HG03558 (cell line): Measurements from ENCODE around the gene DNER.
"Not testable (repeated sequence)": the region's sequence is repeated elsewhere in the genome, so short reads cannot be mapped to it uniquely, and the experiment has no call there.

Experiments
- ATAC-seq: cut with Tn5 transposase; IDR thresholded peaks from one replicate; pipeline ENCODE4 v1.9.1; 2021; ENCODE audit warnings: moderate number of reproducible peaks; ENCODE audit not compliant: unreplicated experiment; ENCODE audit errors: extremely low read depth

DNER gene

GRCh38 chr2:229718057-229718456 is 3.7 kb upstream of the DNER start:
- no peak for ATAC-seq

DNA sequence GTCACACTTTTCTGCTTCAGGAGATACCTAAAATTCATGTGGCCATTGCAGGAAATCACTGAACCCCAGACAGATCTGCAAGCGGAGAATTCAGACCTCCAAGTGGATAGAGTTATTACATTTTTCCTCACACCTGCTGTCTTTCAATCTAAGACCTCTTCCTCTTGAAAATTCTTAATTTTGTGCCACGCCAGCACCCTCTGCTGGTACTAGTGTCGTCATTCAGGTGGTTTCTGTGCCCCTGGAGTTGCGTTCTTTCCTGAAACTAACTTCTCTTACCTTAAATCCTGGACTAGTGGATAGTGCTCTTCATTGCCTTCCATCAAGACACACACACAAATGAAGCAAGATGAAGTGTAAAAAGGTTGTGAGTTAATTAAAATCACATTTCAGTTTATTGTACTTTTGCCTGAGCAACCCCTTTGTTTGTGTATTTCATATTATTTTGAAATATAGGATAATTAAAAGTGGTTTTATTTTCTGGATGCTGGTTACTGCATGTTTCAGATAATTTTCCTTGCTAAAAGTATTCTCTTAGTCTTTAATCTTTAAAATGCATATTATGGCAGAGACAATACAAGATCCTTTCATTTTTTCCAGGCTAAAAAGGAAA is 1.6 kb upstream of the DNER start:
- ATAC-seq = no peak

GRCh38 chr2:229714736-229715541 is 584 bp upstream of the DNER start:
- ATAC-seq = no peak

DNA sequence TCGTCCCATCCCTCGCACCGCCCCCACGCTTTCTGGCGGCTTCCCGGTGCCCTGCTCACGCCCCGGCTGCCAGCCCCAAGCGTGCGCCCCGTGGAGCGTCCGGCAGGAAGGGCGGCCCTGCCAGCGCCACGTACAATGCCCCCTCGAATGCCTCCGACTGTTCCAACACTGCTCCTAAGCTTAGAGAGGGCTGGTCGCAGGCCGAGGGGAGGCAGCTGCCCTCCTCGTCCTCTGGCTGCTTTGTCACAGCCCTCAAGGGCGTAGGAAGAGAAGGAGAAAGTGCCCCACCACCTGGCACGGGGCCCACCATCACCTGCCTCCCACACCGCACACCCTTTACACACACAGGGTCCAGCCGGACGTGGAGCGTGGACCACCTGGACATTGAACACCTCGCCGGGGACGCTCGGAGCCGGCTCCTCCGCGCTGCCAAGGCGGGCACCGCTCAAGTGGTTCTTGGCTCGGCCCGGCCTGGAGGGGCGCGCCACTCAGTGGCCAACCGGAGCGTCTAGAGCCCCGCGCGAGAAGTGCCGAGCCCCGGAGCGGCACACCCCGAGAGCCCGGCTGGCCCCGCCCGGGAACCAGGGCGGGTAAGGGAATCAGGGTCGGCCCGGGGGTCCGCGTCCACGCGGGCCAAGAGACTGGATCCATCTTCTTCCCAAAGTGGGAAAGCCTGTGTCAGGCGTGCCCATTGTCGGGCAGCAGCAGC is 830 bp downstream of the DNER start:
- peak; percentile 5 for ATAC-seq

DNA sequence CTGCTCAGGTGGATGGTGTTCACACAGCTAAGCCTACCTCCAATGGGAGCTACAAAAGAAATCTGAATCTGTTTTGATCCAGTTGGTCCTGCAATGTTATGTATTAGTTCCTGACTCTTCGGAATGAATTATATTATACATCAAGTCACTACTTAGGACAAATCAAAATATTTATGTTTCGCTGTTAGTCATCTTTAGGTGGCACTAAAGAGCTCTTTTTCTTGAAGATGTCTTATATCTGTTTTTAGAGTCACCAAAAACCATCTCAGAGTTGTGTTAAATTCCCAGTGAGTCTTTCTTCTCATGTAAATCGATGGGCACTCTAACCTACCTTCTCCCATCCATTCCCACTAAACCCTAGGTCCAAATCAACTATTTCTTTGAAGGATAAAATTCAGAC is 2.2 kb downstream of the DNER start:
- no peak for ATAC-seq

DNA sequence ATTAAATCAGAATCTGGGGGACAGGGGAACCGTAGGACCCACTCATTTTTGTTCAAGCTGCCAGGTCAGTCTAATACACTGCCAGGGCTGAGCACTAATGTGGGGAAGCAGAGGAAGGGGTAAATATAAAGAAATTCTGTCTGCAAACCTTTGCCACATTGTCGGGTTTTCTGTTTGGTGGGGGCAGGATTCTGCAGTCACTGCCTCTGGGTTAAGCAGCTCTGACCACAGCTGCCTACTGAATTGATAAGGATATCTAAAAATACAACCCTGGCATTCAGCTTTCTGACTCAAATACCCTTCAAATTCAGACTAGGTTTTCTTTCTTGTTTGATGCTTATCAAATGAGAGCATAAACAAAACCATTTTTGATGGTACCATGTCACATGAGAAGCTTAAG is 6.0 kb downstream of the DNER start:
- no peak for ATAC-seq

DNA sequence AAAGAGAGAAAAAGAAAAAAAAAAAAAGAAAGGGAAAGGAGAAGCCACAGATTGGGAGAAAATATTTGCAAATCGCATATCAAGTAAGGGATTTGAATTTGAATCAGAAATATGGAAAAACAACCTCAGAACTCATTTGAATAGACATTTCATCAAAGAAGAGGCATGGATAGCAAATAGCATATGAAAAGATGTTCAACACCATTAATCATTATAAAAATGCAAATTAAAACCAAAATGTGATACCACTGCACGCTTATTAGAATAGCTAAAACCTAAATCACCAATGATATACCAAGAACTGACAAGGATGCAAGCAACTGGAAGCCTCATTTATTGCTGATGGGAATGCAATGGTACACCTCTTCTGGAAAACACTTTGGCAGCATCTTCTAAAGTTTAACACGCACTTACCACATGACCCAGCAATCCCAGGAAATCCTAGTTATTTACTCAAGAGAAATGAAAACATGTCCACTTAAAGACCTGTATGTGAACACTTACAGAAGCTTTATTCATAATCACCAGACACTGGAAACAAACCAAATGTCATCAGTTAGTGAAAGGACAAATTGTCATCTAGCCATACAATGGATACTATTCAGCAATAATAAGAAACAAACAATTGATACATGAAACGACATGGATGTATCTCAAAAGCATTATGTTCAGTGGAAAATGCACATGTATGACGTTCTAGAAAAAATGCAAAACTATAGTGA is 10.3 kb downstream of the DNER start:
- ATAC-seq = no peak

DNA sequence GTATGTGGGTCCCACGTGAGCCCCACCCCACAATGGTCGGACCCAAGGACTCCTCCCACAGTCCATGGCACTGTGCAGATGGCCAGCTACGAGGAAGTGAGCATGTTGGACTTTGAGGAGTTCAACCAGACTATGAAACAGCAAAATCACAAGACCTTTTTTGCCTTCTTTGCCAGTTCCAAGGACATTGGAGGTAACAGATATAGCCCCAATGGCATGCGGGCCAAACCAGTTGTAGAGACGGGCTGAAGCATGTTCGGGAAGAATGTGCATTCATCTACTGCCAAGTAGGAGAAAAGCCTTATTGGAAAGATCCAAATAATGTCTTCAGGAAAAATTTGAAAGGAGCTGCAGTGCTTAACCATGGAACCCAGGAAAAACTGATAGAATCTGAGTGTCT is 12.6 kb downstream of the DNER start:
- ATAC-seq = no peak

DNA sequence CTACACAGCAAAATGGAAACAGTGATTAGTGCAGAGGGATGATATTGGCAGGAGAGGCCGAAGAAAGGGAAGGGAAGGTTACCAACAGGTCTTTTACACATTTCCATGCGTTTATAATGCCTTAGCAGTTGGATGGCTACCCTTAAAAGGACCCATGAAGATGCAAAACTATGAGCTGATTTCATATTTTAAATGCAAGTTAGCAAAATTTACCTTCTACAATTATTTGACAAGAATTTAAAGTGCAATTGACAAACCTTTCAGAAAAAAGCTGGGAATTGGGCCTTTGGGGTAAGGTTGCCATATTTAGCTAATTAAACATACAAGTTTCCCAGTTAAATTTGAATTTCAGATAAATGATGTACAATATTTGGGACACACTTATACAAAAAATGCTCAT is 13.3 kb downstream of the DNER start:
- ATAC-seq = no peak

DNA sequence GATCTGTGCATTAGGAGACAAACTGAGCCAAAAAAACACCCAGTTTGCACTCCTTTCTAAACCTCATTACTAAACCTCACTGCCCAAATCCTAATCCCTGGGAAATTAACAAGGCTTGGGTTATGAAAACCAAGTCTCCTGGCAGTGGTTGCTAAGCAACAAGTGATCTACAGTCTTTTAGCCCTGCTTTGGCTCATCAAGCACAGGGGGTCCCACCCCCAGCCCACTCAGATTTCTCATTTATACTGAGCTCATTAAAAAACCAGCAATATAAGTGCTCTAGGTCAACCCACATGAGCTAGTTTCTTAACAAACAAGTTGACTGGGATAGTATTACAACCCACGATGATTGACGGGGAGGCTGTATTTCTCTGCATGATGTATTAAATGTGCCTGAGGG is 18.4 kb downstream of the DNER start:
- ATAC-seq = no peak

DNA sequence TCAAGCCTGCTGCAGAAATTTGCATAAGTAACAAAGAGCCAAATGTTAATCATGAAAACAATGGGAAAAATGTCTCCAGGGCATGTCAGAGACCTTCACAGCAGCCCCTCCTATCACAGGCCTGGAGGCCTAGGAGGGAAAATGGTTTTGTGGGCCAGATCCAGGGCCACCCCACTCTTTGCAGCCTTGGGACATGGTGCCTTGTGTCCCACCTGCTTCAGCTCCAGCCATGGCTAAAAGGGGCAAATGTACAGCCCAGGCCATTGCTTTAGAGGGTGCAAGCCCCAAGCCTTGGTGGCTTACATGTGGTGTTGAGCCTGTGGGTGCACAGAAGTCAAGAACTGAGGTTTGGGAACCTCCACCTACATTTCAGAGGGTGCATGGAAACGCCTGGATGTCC is 20.5 kb downstream of the DNER start:
- ATAC-seq = not testable (repeated sequence)

DNA sequence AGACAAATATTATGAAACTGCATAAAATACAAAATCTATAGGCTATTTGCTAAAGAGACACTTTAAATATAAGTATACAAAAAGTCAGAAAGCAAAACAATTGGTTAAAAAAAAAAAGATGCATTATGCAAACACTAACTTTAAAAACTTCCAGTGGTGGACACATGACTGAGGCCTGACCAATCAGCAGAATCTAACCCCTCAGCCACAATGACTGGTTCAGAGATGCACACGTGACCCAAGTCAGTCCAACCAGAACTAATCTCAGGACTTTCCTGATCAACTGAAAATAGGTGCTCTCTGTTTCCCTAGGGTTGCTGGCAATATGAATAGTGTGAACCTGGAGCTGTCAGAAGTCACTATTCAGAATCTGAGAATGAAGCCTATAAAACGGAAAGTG is 22.7 kb downstream of the DNER start:
- ATAC-seq = no peak

DNA sequence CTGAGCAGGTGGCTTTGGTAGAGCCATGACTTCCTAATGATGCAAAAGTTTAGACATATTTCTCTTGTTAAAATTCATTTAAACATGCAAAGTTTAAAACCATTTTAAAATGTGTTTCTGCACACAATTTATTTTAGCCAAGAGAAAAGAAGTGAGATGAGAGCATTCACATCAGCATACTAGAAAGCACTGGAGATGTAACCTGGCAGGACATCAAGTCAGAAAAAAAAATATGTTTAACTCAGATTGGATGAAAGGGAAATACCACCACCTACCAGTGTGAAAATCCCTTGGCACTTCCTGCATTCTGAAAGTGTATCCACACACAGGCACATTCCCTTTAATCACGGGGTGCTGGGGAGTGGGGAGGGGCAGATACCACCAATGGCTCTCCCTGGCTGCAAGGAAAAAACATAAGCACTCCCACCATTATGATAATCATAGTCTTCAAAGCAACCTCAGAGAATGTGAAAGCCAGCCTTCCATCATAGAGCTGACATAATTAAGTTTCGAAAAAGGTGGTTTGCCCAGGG is 25.0 kb downstream of the DNER start:
- ATAC-seq = no peak

- ATAC-seq = no peak
These were observed 26.2 kb downstream of the DNER start for GRCh38 chr2:229688141-229688540.

- ATAC-seq = no peak
These were observed 28.0 kb downstream of the DNER start for GRCh38 chr2:229686122-229686919.

- no peak for ATAC-seq
These were observed 29.3 kb downstream of the DNER start for GRCh38 chr2:229684942-229685562.

GRCh38 chr2:229679393-229680125 is 34.8 kb downstream of the DNER start:
- no peak for ATAC-seq

GRCh38 chr2:229675569-229675968 is 38.8 kb downstream of the DNER start:
- no peak for ATAC-seq
